Fibroblast of the aortic adventitia (primary cell): ENCODE measurements around the gene AGBL4. TPM values are rescaled to one million over a fixed set of nuclear protein-coding genes. Genes with fewer than 3 reads are reported as not detected.

ENCODE experiments used
- DNase-seq: peaks from one replicate; pipeline ENCODE4 v3.0.0-alpha.2; 2010; ENCODE audit warnings: low read depth
- H3K4me3 ChIP-seq: 2 replicates; pipeline ENCODE4 v1.5.1; 2011; ENCODE audit warnings: low read depth, mild to moderate bottlenecking, control low read depth, low read length, moderate library complexity
- CTCF ChIP-seq: IDR thresholded peaks from 2 replicates; pipeline ENCODE4 v1.5.1; 2011; ENCODE audit warnings: mild to moderate bottlenecking, low read length, control low read depth, inconsistent platforms; ENCODE audit not compliant: insufficient read depth
- total RNA-seq: library from RNA; depleted of rRNA; stranded (reverse); fragments of >200 nt; gene quantifications from 2 replicates; pipeline ENCODE4 v1.2.3, GENCODE V29; 2012; ENCODE audit warnings: low replicate concordance

Gene AGBL4
- total RNA-seq, 1 donor: not detected

GRCh38 chr1:49351768-49352167 lies 672.0 kb downstream of the AGBL4 start:
- no peak overlapping the region for H3K4me3 ChIP-seq
- DNase-seq: no peak
- no peak for TF ChIP-seq CTCF

- no peak for DNase-seq
- no peak overlapping the region for H3K4me3 ChIP-seq
- no peak for TF ChIP-seq CTCF
These were observed 676.9 kb downstream of the AGBL4 start for GRCh38 chr1:49346767-49347349.

- DNase-seq: no peak
- no peak overlapping the region for H3K4me3 ChIP-seq
These were observed 683.2 kb downstream of the AGBL4 start for GRCh38 chr1:49340576-49340975.

GRCh38 chr1:49339043-49339442 lies 684.7 kb downstream of the AGBL4 start:
- no peak for TF ChIP-seq CTCF
- H3K4me3 ChIP-seq: no peak overlapping the region
- no peak for DNase-seq

More at GRCh38 chr1:49340576-49340975, 683.2 kb downstream of the AGBL4 start:
- no peak for TF ChIP-seq CTCF

- DNase-seq: no peak
- no peak for TF ChIP-seq CTCF
- H3K4me3 ChIP-seq: no peak overlapping the region
These were observed 686.5 kb downstream of the AGBL4 start for GRCh38 chr1:49337251-49337650.

- no peak for DNase-seq
- no peak for TF ChIP-seq CTCF
- no peak overlapping the region for H3K4me3 ChIP-seq
These were observed 689.8 kb downstream of the AGBL4 start for GRCh38 chr1:49333906-49334305.
